Breast epithelium (tissue), 3 donors: ENCODE data around the gene PSMG3.

Experiments
- POLR2A ChIP-seq: fragments of 450-650 bp; IDR thresholded peaks from one replicate; pipeline ENCODE4 v1.6.1; 2016; ENCODE audit warnings: antibody characterized with exemption, mild to moderate bottlenecking, moderate library complexity
- POLR2AphosphoS5 ChIP-seq, 3 donors: sonication (generic); formaldehyde crosslinking; IDR thresholded peaks; one replicate each; pipeline ENCODE4 v1.6.1; 2017; ENCODE audit warnings: antibody characterized with exemption in 3 of 3
- TF ChIP-seq, protein P1 (sequence below), 3 donors: fragments of 450-650 bp; IDR thresholded peaks; one replicate each; pipeline ENCODE4 v1.5.1; 2016 to 2017; ENCODE audit warnings: antibody characterized with exemption in 3 of 3, mild to moderate bottlenecking in 3 of 3, moderate library complexity in 3 of 3

DNA sequence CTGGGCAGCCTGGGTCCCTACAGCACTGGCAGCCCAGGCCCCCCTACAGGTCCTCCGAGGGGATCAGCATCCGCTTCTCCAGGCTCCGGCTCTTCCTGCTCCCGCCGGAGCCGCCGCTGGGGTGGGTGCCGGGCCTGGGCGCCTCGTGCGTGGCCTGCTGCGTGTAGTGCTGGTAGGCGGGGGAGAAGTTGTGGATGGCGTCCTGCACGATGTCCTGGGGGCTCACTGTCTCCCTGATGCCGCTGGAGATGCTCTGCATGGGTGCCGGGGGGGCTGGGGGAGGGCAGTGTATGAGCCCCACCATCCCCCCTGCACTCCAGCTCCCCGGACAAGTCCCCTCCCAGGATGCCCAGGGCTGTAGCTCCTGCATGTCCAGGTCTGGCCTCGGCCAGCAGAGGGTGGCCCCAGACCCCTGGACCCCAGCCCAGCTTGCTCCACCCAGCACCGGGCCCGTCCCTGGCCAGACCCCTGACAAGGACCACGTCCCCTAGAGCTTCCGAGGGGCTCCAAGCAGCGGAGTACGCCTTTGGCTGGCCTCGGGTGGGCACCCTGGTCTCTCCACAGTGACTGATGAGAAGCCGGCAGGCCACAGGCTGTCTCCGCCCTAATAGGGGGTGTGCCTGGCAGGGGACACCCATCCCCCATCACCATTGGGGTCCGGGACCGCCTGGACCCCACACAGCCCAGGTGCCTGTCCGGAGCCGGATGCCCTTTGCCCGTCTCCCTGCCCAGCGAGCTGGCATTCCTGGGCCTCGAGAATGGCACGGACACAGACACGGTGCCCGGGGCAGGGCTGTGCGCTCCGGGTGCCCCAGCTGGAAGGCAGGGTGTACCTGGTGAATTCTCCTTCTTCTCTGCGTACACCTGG, 22.7 kb downstream of the PSMG3 start:
- TF ChIP-seq, protein P1, sequence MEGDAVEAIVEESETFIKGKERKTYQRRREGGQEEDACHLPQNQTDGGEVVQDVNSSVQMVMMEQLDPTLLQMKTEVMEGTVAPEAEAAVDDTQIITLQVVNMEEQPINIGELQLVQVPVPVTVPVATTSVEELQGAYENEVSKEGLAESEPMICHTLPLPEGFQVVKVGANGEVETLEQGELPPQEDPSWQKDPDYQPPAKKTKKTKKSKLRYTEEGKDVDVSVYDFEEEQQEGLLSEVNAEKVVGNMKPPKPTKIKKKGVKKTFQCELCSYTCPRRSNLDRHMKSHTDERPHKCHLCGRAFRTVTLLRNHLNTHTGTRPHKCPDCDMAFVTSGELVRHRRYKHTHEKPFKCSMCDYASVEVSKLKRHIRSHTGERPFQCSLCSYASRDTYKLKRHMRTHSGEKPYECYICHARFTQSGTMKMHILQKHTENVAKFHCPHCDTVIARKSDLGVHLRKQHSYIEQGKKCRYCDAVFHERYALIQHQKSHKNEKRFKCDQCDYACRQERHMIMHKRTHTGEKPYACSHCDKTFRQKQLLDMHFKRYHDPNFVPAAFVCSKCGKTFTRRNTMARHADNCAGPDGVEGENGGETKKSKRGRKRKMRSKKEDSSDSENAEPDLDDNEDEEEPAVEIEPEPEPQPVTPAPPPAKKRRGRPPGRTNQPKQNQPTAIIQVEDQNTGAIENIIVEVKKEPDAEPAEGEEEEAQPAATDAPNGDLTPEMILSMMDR (IDR thresholded peaks at IDR 0.05), result no peak
- TF ChIP-seq POLR2A, result no peak
- TF ChIP-seq POLR2AphosphoS5 (IDR thresholded peaks at IDR 0.05), result no peak
